ELF-1 (cell line): Measurements from ENCODE around the gene RABAC1.
"Not testable (repeated sequence)": the region's sequence is repeated elsewhere in the genome, so short reads cannot be mapped to it uniquely, and the experiment has no call there.

Experiments used
- DNase-seq: peaks from one replicate; pipeline ENCODE4 v3.0.0-alpha.2; 2016; ENCODE audit warnings: low read depth, low spot score

Gene RABAC1

GRCh38 chr19:41959056-41960053 is at the start of gene RABAC1:
TSS of gene RABAC1 (minus strand) at chr19:41959321. CDS start at chr19:41959292, 29 bp downstream.
- peak; percentile 96 for DNase-seq

- no peak for DNase-seq
Observed at GRCh38 chr19:42006569-42006968, 47.4 kb upstream of the RABAC1 start.

- no peak for DNase-seq
Observed at GRCh38 chr19:42005504-42005903, 46.4 kb upstream of the RABAC1 start.

- no peak for DNase-seq
Observed at GRCh38 chr19:42003506-42004294, 44.6 kb upstream of the RABAC1 start.

GRCh38 chr19:41999878-42000208 is 40.7 kb upstream of the RABAC1 start:
- no peak for DNase-seq

GRCh38 chr19:41999071-41999877 is 40.2 kb upstream of the RABAC1 start:
- DNase-seq, result peak; percentile 32

- peak; percentile 61 for DNase-seq
Observed at GRCh38 chr19:41998246-41999020, 39.3 kb upstream of the RABAC1 start.

- DNase-seq, result peak; percentile 11
Observed at GRCh38 chr19:41997851-41998229, 38.7 kb upstream of the RABAC1 start.

GRCh38 chr19:41997121-41997850 is 38.2 kb upstream of the RABAC1 start:
- peak; percentile 75 for DNase-seq

- peak; percentile 67 for DNase-seq
Observed at GRCh38 chr19:41995959-41996797, 37.1 kb upstream of the RABAC1 start.

- no peak for DNase-seq
Observed at GRCh38 chr19:41994994-41995958, 36.2 kb upstream of the RABAC1 start.

GRCh38 chr19:41994521-41994971 is 35.4 kb upstream of the RABAC1 start:
- DNase-seq, result no peak

- peak; percentile 81 for DNase-seq
Observed at GRCh38 chr19:41993612-41994483, 34.7 kb upstream of the RABAC1 start, which contains the start of gene ATP1A3. TSS of gene ATP1A3 (minus strand) at chr19:41994230. CDS start at chr19:41994076, 154 bp downstream.

GRCh38 chr19:41991925-41992569 is 32.9 kb upstream of the RABAC1 start:
- not testable (repeated sequence) for DNase-seq

- no peak for DNase-seq
Observed at GRCh38 chr19:41991025-41991424, 31.9 kb upstream of the RABAC1 start.

- DNase-seq, result no peak
Observed at GRCh38 chr19:41990615-41991014, 31.5 kb upstream of the RABAC1 start.
